ENCODE measurements around the gene ESYT1. TPM values are rescaled to one million over a fixed set of nuclear protein-coding genes. Genes with fewer than 3 reads are reported as not detected.

Gene ESYT1
- polyA plus RNA-seq, 1 donor from 2014 or later: 156 TPM

DNA sequence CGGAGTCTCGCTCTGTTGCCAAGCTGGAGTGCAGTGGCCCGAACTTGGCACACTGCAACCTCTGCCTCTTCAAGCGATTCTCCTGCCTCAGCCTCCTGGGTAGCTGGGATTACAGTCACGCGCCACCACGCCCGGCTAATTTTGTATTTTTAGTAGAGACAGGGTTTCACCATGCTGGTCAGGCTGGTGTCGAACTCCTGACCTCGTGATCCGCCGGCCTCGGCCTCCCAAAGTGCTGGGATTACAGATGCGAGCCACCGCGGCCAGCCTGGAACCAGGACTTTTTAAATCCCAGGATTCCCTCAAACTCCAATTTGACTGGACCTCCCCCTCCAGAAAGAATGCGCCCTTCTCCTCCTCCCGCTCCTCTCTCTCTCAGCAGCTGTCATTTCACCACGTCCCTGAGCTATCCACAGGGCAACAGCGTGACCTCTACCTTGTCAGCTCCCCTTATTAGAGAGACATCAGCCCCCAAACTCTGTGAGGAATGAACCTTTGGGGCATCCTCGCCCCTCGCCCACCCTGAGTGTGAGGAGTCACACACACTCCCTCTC lies 2.0 kb downstream of the ESYT1 start:
- Mint-ChIP-seq H3K4me1 (peaks cover 32 to 36% (median 33%) of the 10 kb centered on the region in 3 donors), H3K36me3 (peaks cover 9% of the 10 kb centered on the region), H3K4me3 (peak overlapping the region; percentile 93 to 99 (median 98)), H3K27ac (peak overlapping the region; percentile 92 to 95 (median 94)), H3K27me3 (peaks cover 2% of the 10 kb centered on the region), H3K9me3 (no peaks in the 10 kb centered on the region)

DNA sequence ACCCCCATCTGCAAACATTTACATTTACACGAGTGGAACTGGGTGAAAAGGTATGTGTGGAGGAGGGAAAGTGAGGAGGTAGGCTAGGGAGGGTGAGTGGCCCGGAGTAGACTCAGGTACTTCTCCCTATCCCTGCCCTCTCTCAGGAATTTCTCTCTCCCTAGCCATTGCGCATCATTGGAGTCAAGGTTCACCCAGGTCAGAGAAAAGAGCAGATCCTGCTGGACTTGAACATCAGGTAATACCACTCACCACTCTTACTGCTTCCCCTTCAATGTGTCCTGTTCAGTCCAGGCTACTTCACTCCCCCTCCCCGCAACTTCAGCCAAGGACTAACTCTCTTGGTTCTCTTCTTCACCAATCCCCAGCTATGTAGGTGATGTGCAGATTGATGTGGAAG lies 2.8 kb downstream of the ESYT1 start:
- peaks cover 9% of the 10 kb centered on the region for H3K36me3 Mint-ChIP-seq
- peaks cover 2% of the 10 kb centered on the region for H3K27me3 Mint-ChIP-seq
- peak overlapping the region; percentile 18 to 95 (median 92) for H3K27ac Mint-ChIP-seq
- peak overlapping the region in 3 of 4 donors; percentile 93 to 99 (median 98) for H3K4me3 Mint-ChIP-seq
- H3K4me1 Mint-ChIP-seq: peaks cover 32 to 35% (median 32%) of the 10 kb centered on the region in 3 donors
- H3K9me3 Mint-ChIP-seq: no peaks in the 10 kb centered on the region

DNA sequence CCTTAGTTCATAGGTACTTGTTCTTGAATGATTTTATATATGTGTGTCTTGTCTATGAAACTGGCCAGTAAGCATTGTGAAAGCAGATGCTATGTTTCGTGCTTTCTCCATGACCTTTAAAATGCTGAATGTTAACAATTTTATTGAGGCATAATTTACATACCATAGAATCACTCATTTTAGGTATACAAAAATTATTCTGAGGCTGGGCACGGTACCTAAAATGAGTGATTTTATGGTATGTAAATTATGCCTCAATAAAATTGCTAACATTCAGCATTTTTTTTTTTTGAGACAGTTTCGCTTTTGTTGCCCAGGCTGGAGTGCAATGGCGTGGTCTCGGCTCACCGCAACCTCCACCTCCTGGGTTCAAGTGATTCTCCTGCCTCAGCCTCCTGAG lies 6.8 kb downstream of the ESYT1 start:
- Mint-ChIP-seq H3K27me3 (no peaks in the 10 kb centered on the region), H3K4me3 (no peak overlapping the region), H3K9me3 (no peaks in the 10 kb centered on the region), H3K4me1 (peaks cover 7 to 16% (median 11%) of the 10 kb centered on the region in 3 donors), H3K27ac (peak overlapping the region in 1 of 3 donors; percentile 53), H3K36me3 (peaks cover 15% of the 10 kb centered on the region)

GRCh38 chr12:56137853-56138571 lies 9.9 kb downstream of the ESYT1 start:
- Mint-ChIP-seq H3K4me3 (no peak overlapping the region), H3K36me3 (peaks cover 5% of the 10 kb centered on the region), H3K27ac (no peak overlapping the region), H3K9me3 (no peaks in the 10 kb centered on the region), H3K27me3 (no peaks in the 10 kb centered on the region), H3K4me1 (peaks cover 0 to 2% (median 2%) of the 10 kb centered on the region in 3 donors)

DNA sequence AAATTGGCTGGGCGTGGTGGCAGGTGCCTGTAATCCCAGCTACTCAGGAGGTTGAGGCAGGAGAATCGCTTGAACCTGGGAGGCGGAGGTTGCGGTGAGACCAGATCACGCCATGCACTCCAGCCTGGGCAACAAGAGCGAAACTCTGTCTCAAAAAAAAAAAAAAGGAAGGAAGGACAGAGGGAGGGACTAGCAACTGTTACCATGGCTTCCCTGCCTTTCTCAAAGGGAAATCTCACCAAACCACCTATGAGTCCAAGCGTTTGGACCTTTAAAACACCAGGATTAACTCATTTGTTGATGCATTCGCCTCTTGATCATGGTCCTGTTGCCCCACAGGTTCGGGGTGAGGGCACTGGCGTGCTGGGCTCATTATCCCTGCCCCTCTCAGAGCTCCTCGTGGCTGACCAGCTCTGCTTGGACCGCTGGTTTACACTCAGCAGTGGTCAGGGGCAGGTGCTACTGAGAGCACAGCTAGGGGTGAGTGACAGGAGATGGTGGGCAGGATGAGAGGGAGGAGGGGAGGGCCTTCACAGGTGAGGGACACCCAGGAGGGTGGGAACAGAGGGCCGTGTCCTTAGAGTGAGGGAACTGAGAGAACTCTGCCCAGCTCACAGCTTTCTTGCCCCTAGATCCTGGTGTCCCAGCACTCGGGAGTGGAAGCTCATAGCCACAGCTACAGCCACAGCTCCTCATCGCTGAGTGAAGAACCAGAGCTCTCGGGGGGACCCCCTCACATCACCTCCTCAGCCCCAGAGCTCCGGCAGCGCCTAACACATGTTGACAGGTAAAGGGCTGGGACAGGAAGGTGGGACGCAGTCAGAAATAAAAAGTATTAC lies 14.1 kb downstream of the ESYT1 start:
- H3K27ac Mint-ChIP-seq: peak overlapping the region in 1 of 3 donors; percentile 89
- no peak overlapping the region for H3K4me3 Mint-ChIP-seq
- H3K27me3 Mint-ChIP-seq: no peaks in the 10 kb centered on the region
- H3K36me3 Mint-ChIP-seq: peaks cover 13% of the 10 kb centered on the region
- H3K9me3 Mint-ChIP-seq: no peaks in the 10 kb centered on the region
- peaks cover 2 to 10% (median 7%) of the 10 kb centered on the region in 3 donors for H3K4me1 Mint-ChIP-seq

- Mint-ChIP-seq H3K4me1 (peaks cover 2 to 10% (median 7%) of the 10 kb centered on the region in 3 donors), H3K27me3 (no peaks in the 10 kb centered on the region), H3K9me3 (no peaks in the 10 kb centered on the region), H3K36me3 (peaks cover 13% of the 10 kb centered on the region), H3K4me3 (no peak overlapping the region), H3K27ac (peak overlapping the region in 2 of 3 donors; percentile 53 to 76)
Measured at GRCh38 chr12:56143217-56143616, 15.2 kb downstream of the ESYT1 start.

DNA sequence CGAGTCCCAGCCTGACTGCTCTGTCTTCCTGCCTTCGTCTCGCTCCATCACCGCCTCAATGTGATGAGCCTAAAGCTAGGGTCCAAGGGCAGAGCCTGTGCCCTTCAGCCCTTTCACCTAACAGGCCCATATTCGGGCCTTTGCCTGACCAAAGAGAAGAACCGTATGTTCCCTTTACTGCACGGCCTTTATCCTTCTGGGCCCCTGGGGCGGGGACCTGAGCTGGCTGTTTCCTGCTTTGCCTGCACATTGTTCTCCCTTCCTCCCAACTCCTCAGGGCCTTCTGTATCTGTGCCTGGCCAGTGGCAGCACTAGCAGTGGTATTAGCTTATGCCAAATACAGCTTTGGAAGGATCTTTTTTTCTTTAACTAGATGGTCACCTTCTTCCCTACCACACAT lies 15.8 kb downstream of the ESYT1 start:
- Mint-ChIP-seq H3K36me3 (peaks cover 10% of the 10 kb centered on the region), H3K9me3 (no peaks in the 10 kb centered on the region), H3K4me1 (peaks cover under 1 to 10% (median 7%) of the 10 kb centered on the region in 3 donors), H3K27ac (peak overlapping the region in 2 of 3 donors; percentile 53 to 76), H3K4me3 (no peak overlapping the region), H3K27me3 (no peaks in the 10 kb centered on the region)

DNA sequence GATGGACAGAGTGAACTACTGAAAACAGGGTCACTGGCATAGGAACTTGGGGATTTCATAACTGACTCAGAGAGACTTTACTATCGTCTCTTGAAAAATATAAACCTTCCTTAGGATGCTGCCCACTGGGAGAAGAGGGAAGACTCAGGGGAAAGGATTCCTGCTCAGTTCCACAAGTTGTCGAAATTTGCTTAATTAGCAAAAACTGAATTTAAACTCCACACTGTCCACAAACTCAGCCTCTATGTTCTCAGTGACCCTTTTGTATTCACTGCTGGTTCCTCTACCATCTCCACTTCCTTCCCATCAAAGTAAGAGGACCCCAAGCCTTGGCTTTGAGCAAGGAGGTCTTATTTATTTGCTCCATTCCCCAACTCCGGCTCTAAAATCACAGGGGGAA lies 17.1 kb downstream of the ESYT1 start:
- peaks cover 0 to 10% (median 7%) of the 10 kb centered on the region in 3 donors for H3K4me1 Mint-ChIP-seq
- H3K4me3 Mint-ChIP-seq: peak overlapping the region in 1 of 4 donors; percentile 55
- no peak overlapping the region for H3K27ac Mint-ChIP-seq

GRCh38 chr12:56146492-56147460 lies 18.7 kb downstream of the ESYT1 start:
- H3K27me3 Mint-ChIP-seq: no peaks in the 10 kb centered on the region
- H3K9me3 Mint-ChIP-seq: no peaks in the 10 kb centered on the region
- peak overlapping the region in 1 of 4 donors; percentile 55 for H3K4me3 Mint-ChIP-seq
- H3K27ac Mint-ChIP-seq: no peak overlapping the region
- H3K4me1 Mint-ChIP-seq: peaks cover 7 to 19% (median 12%) of the 10 kb centered on the region in 3 donors
- peaks cover 7% of the 10 kb centered on the region for H3K36me3 Mint-ChIP-seq

More for the DNA sequence above, 17.1 kb downstream of the ESYT1 start:
- H3K9me3 Mint-ChIP-seq: no peaks in the 10 kb centered on the region
- H3K27me3 Mint-ChIP-seq: no peaks in the 10 kb centered on the region
- peaks cover 7% of the 10 kb centered on the region for H3K36me3 Mint-ChIP-seq

- H3K9me3 Mint-ChIP-seq: no peaks in the 10 kb centered on the region
- H3K4me1 Mint-ChIP-seq: peaks cover 9 to 25% (median 14%) of the 10 kb centered on the region in 3 donors
- no peaks in the 10 kb centered on the region for H3K27me3 Mint-ChIP-seq
- H3K4me3 Mint-ChIP-seq: peak overlapping the region in 2 of 4 donors; percentile 41 to 87
- peak overlapping the region; percentile 67 to 87 (median 86) for H3K27ac Mint-ChIP-seq
- no peaks in the 10 kb centered on the region for H3K36me3 Mint-ChIP-seq
Measured at GRCh38 chr12:56150563-56150962, 22.5 kb downstream of the ESYT1 start.

GRCh38 chr12:56151672-56152131 lies 23.6 kb downstream of the ESYT1 start:
- H3K9me3 Mint-ChIP-seq: no peaks in the 10 kb centered on the region
- peak overlapping the region; percentile 87 to 96 (median 91) for H3K27ac Mint-ChIP-seq
- H3K27me3 Mint-ChIP-seq: no peaks in the 10 kb centered on the region
- peak overlapping the region; percentile 87 to 97 (median 94) for H3K4me3 Mint-ChIP-seq
- peaks cover 9 to 26% (median 14%) of the 10 kb centered on the region in 3 donors for H3K4me1 Mint-ChIP-seq
- H3K36me3 Mint-ChIP-seq: no peaks in the 10 kb centered on the region

DNA sequence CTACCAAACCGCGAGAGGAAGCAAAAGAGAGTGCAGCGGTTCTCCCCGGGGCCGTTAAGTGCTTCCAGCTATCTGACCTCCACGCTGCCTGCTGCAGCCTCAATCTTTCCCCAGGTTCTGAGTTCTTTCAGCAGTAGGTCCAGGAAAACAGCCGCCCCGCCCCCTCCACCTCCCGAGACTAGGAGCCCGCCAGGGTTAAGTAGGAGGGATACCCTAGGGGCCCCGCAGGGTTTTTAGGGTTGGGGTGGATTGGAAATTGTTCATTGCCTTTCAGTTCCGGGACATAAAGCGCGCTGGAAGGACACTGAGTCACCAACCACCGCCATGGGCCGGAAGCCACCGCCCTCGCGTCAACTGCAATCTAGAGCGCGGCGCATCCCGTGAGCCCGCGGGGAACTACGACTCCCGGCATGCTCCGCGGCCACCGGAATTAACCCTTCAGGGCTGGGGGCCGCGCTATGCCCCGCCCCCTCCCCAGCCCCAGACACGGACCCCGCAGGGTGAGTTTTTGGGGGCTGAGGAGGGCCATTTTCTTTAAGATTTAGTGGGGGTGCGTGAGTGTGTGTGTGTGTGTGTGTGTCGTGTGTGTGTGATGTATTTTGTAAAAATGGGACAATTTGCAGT lies 24.2 kb downstream of the ESYT1 start, which contains the start of gene MYL6B:
Gene MYL6B, plus strand, starts transcription at position 456 of the 624 bp plus-strand sequence. CDS start 1,332 bp downstream, outside the sequence.
- Mint-ChIP-seq H3K27ac (peak within 1 kb of the TSS; percentile 87 to 96 (median 91)), H3K36me3 (no peaks in the 10 kb centered on the region), H3K4me1 (peaks cover 9 to 26% (median 12%) of the 10 kb centered on the region in 3 donors), H3K4me3 (peak within 1 kb of the TSS; percentile 87 to 97 (median 94)), H3K27me3 (no peaks in the 10 kb centered on the region), H3K9me3 (no peaks in the 10 kb centered on the region)
